GM12873 (cell line): ENCODE data around the gene ODF4.

Experiments used
- TF ChIP-seq, protein P1 (sequence below): IDR thresholded peaks from 2 replicates; pipeline ENCODE4 v1.5.1; 2012; ENCODE audit warnings: low read depth, mild to moderate bottlenecking, moderate library complexity, low read length, control low read depth; ENCODE audit not compliant: insufficient read depth; ENCODE audit errors: missing control alignments

ODF4 gene

DNA sequence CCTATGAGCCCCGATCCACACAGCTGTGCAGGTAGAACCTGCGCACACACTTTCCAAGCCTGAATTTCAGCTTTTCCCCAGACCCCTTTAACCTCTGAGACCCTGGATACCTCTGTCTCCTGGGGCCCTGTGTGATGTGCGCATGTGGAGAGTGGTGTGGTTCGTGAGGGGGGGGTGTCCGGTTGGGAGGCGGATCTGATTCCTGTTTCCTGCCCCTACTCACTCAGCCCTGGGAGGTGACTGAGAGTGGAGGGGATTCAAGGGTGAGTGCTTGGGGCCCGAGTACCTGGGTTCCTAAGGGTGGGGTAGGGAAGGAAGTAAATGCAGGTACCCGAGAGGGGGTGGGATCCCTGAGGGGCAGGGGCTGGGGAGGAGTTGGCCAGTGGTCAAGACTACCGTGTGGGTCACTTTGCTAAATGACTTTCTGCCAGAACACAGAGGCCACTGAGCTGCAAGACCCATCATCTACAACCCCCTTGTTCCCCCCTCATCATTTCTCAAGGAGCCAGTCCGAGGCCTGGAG lies 29.0 kb upstream of the ODF4 start:
- TF ChIP-seq, protein P1, sequence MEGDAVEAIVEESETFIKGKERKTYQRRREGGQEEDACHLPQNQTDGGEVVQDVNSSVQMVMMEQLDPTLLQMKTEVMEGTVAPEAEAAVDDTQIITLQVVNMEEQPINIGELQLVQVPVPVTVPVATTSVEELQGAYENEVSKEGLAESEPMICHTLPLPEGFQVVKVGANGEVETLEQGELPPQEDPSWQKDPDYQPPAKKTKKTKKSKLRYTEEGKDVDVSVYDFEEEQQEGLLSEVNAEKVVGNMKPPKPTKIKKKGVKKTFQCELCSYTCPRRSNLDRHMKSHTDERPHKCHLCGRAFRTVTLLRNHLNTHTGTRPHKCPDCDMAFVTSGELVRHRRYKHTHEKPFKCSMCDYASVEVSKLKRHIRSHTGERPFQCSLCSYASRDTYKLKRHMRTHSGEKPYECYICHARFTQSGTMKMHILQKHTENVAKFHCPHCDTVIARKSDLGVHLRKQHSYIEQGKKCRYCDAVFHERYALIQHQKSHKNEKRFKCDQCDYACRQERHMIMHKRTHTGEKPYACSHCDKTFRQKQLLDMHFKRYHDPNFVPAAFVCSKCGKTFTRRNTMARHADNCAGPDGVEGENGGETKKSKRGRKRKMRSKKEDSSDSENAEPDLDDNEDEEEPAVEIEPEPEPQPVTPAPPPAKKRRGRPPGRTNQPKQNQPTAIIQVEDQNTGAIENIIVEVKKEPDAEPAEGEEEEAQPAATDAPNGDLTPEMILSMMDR, result no peak

DNA sequence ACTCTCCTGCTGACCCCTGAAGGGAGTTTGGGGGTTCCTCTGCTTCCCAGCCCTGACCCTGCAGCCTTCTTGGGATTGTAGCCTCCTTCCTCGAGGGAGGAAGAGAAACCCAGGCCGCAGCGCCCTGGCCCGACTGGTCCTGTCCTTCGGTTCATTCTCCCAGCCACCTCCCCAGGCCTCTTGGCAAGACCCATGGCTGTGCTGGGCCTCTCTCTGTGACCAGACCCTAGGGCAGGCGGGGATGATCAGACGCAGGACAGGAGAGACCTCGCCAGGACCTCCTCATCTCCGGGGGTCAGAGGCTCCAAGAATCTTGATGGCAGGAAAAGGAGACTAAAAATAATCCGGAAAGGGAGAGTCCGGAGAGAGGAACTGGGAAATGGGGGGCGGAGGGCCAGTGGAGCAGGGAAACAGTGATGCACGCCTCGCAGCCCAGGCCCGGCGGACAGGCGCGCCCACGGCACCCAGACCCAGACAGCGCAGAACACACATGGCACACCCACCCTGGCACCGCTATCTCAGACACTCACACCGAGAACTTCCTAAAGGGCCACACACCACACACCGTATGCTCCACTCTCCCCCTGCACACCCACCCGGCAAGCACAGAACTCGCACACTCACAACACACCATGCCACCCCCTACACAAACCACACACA lies 28.4 kb upstream of the ODF4 start:
- TF ChIP-seq, protein P1, result no peak

DNA sequence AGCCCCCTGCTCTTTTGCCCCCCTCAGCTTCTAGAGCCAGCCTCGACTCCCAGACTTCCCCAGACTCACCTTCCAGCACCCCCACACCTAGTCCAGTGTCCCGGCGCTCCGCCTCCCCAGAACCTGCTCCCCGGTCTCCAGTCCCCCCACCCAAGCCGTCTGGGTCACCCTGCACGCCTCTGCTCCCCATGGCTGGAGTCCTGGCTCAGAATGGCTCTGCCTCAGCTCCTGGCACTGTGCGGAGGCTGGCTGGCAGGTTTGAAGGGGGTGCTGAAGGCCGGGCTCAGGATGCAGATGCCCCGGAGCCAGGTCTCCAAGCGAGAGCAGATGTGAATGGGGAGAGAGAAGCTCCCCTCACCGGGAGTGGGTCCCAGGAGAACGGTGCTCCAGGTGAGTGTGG lies 27.4 kb upstream of the ODF4 start:
- TF ChIP-seq, protein P1, result no peak

DNA sequence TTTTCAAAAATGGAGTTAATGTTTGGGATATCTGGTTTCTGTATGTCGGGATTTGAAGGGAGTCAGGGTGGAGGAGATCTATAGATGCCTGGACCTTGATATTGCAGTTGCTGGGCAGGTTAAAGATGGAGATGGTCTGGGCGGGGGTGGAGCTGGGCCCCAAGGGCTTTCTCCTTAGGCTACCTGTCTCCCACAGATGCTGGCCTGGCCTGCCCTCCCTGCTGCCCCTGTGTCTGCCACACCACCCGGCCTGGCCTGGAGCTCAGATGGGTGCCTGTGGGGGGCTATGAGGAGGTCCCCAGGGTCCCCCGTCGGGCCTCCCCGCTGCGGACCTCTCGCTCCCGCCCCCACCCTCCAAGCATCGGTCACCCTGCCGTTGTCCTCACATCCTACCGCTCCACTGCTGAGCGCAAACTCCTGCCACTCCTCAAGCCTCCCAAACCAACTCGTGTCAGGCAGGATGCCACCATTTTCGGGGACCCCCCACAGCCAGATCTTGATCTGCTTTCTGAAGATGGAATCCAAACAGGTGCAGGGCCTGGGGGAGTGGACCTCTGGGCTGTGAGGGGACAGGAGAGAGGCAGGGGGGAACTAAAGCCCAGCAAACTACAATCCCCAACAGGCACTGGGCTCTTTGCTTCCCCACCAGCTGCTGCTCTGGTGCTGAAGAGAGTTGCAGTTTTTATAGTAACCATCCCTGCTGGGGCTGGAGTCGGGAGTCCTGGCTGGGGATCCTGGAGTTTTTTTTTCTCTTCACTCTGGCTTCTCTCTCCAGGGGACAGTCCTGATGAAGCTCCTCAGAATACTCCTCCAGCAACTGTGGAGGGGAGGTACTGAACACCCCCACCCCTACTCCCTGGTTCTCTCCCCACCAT lies 26.7 kb upstream of the ODF4 start:
- TF ChIP-seq, protein P1, result no peak

DNA sequence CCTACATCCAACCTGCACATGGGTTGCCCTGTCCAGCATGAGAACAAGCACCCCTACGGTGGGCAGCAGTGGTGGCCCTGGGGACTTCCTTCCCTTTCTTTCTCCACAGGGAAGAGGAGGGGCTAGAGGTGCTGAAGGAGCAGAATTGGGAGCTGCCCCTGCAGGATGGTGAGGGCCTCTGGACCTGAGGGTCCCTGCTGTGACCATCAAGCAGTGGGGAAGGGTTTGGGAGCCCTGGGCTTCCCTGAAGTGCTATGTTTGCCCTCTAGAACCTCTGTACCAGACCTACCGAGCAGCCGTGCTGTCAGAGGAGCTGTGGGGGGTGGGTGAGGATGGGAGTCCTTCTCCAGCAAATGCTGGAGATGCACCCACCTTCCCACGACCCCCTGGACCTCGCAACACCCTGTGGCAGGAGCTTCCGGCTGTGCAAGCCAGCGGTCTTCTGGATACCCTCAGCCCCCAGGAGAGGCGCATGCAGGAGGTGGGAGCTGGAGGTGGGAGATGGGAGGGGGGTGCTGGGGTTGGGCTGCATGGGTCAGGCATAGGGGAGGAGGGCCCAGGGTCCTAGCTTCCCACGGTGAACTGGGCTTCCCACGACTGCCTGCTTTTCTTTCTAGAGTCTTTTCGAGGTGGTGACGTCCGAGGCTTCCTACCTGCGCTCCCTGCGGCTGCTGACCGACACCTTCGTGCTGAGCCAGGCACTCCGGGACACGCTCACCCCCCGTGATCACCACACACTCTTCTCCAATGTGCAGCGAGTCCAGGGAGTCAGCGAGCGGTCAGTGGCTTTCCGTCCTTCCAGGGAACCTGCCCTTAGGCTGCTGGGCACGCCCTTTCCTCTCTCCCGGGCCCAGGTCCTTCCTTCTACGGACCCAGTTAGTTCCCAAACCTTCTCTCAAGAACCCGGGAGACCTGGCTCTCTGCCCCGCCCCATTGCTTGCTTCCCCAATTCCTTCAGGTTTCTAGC lies 24.6 kb upstream of the ODF4 start:
- TF ChIP-seq, protein P1, result no peak

DNA sequence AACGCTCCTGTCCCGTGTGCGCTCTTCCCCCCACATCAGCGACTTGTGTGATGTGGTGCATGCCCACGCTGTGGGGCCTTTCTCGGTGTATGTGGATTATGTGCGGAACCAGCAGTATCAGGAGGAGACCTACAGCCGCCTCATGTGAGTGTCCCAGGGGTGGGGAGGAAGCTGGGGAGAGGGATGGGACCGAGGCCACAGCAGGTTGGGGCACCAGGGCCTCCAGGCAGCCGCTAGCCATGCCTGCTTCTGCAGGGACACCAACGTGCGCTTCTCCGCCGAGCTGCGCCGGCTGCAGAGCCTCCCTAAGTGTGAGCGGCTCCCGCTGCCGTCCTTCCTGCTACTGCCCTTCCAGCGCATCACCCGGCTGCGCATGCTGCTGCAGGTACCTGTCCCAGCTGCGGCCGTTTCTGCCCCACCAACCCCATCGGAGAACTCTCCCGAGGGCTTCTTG lies 23.8 kb upstream of the ODF4 start:
- TF ChIP-seq, protein P1, result no peak
